Stomach (tissue), 4 donors: ENCODE data around the gene JAK1.

Source experiments
- CTCF ChIP-seq, 7 experiments: fragments of 450-650 bp in 4 of 7; fragments of 200-600 bp in 3 of 7; sonication (generic) in 3 of 7; IDR thresholded peaks; one replicate each; pipeline ENCODE4 v1.5.1; 2016 to 2019; ENCODE audit warnings: antibody characterized with exemption in 7 of 7, control low read depth in 2 of 7, mild to moderate bottlenecking in 1 of 7
- EP300 ChIP-seq: sonication (generic); formaldehyde crosslinking; IDR thresholded peaks from one replicate; pipeline ENCODE4 v1.6.1; 2017; ENCODE audit warnings: antibody characterized with exemption
- POLR2A ChIP-seq, 4 donors: fragments of 450-650 bp; IDR thresholded peaks; one replicate each; pipeline ENCODE4 v1.6.1; 2016; ENCODE audit warnings: antibody characterized with exemption in 4 of 4, control low read depth in 2 of 4, mild to moderate bottlenecking in 1 of 4, moderate library complexity in 1 of 4

- TF ChIP-seq CTCF (IDR thresholded peaks at IDR 0.05) (no peak), POLR2A (IDR thresholded peaks at IDR 0.05) (no peak), EP300 (no peak)
Observed at GRCh38 chr1:64875606-64876005, 90.7 kb downstream of the JAK1 start.
